Measurements from ENCODE around the gene RTKN. TPM values are rescaled to one million over a fixed set of nuclear protein-coding genes. Genes with fewer than 3 reads are reported as not detected.

Gene RTKN
- 17.7 and 20.2 TPM in 2 replicates for total RNA-seq

GRCh38 chr2:74441690-74442482 lies at the start of gene RTKN:
Gene RTKN, minus strand, starts transcription at chr2:74441937. Its CDS starts 121 bp downstream, at chr2:74441816.

GRCh38 chr2:74482801-74483674 lies 41.3 kb upstream of the RTKN start, which contains the start of the genes CCDC142 and TTC31:
Gene CCDC142, minus strand, starts transcription at chr2:74482998. Its CDS starts 161 bp downstream, at chr2:74482837.
Gene TTC31, plus strand, starts transcription at chr2:74483081. Its CDS starts 15 bp downstream, at chr2:74483096.

GRCh38 chr2:74472086-74472944 lies 30.6 kb upstream of the RTKN start, which contains the start of gene MRPL53:
Gene MRPL53, minus strand, starts transcription at chr2:74472680. Its CDS starts 20 bp downstream, at chr2:74472660.

GRCh38 chr2:74458132-74458937 lies 16.6 kb upstream of the RTKN start, which contains the start of gene WBP1:
Gene WBP1, plus strand, starts transcription at chr2:74458438. Its CDS starts 165 bp downstream, at chr2:74458603.

GRCh38 chr2:74454654-74455511 lies 13.1 kb upstream of the RTKN start, which contains the start of gene INO80B:
Gene INO80B, plus strand, starts transcription at chr2:74455087. Its CDS starts 30 bp downstream, at chr2:74455117.

GRCh38 chr2:74421221-74421870 lies 20.4 kb downstream of the RTKN start, which contains the start of the genes C2orf81 and WDR54:
Gene C2orf81, minus strand, starts transcription at chr2:74421619. Its CDS starts 59 bp downstream, at chr2:74421560.
Gene WDR54, plus strand, starts transcription at chr2:74421730. Its CDS starts 424 bp downstream, at chr2:74422154.

GRCh38 chr2:74379851-74380789 lies 61.6 kb downstream of the RTKN start, which contains the start of gene DCTN1:
Gene DCTN1, minus strand, starts transcription at chr2:74380311. Its CDS starts 274 bp downstream, at chr2:74380037.

Other genes with a start within 250 kb of the RTKN start
- 24.2 and 24.6 TPM in 2 replicates for gene MTHFD2, start 243.3 kb downstream of the RTKN start, total RNA-seq
- gene SLC4A5, start 98.5 kb downstream of the RTKN start, total RNA-seq = 0.09 and 0.11 TPM in 2 replicates
- 126 and 136 TPM in 2 replicates for gene DCTN1, start 61.6 kb downstream of the RTKN start, total RNA-seq
- under 0.01 TPM in 1 of 2 replicates, not detected in the other for gene C2orf81, start 20.3 kb downstream of the RTKN start, total RNA-seq
- 30.2 and 34.0 TPM in 2 replicates for gene WDR54, start 20.2 kb downstream of the RTKN start, total RNA-seq
- 8.0 and 9.0 TPM in 2 replicates for gene INO80B, start 13.2 kb upstream of the RTKN start, total RNA-seq
- gene WBP1, start 16.5 kb upstream of the RTKN start, total RNA-seq = 35.6 and 37.3 TPM in 2 replicates
- 43.9 and 49.6 TPM in 2 replicates for gene MOGS, start 23.4 kb upstream of the RTKN start, total RNA-seq
- 26.2 and 32.2 TPM in 2 replicates for gene MRPL53, start 30.7 kb upstream of the RTKN start, total RNA-seq
- 12.8 and 14.4 TPM in 2 replicates for gene CCDC142, start 41.1 kb upstream of the RTKN start, total RNA-seq
- gene TTC31, start 41.1 kb upstream of the RTKN start, total RNA-seq = 8.3 and 9.9 TPM in 2 replicates
- gene LBX2, start 57.7 kb upstream of the RTKN start, total RNA-seq = 0.09 and 0.11 TPM in 2 replicates
- 7.4 and 10.1 TPM in 2 replicates for gene PCGF1, start 65.8 kb upstream of the RTKN start, total RNA-seq
- not detected in 2 replicates for gene TLX2, start 72.5 kb upstream of the RTKN start, total RNA-seq
- gene DQX1, start 84.3 kb upstream of the RTKN start, total RNA-seq = 0.09 and 0.11 TPM in 2 replicates
- gene AUP1, start 87.8 kb upstream of the RTKN start, total RNA-seq = 91.4 and 109 TPM in 2 replicates
- 37.5 and 48.9 TPM in 2 replicates for gene HTRA2, start 88.0 kb upstream of the RTKN start, total RNA-seq
- gene LOXL3, start 112.0 kb upstream of the RTKN start, total RNA-seq = 0.87 and 1.2 TPM in 2 replicates
- gene DOK1, start 112.8 kb upstream of the RTKN start, total RNA-seq = 17.6 and 27.3 TPM in 2 replicates
- gene M1AP, start 206.4 kb upstream of the RTKN start, total RNA-seq = not detected in 2 replicates
- gene SEMA4F, start 212.3 kb upstream of the RTKN start, total RNA-seq = 1.3 and 3.1 TPM in 2 replicates